ENCODE measurements around the gene UBL7. TPM values are rescaled to one million over a fixed set of nuclear protein-coding genes. Genes with fewer than 3 reads are reported as not detected.

Gene UBL7
- total RNA-seq, 4 donors from 2014 or later, result 32.2 to 74.2 (median 62.8) TPM

DNA sequence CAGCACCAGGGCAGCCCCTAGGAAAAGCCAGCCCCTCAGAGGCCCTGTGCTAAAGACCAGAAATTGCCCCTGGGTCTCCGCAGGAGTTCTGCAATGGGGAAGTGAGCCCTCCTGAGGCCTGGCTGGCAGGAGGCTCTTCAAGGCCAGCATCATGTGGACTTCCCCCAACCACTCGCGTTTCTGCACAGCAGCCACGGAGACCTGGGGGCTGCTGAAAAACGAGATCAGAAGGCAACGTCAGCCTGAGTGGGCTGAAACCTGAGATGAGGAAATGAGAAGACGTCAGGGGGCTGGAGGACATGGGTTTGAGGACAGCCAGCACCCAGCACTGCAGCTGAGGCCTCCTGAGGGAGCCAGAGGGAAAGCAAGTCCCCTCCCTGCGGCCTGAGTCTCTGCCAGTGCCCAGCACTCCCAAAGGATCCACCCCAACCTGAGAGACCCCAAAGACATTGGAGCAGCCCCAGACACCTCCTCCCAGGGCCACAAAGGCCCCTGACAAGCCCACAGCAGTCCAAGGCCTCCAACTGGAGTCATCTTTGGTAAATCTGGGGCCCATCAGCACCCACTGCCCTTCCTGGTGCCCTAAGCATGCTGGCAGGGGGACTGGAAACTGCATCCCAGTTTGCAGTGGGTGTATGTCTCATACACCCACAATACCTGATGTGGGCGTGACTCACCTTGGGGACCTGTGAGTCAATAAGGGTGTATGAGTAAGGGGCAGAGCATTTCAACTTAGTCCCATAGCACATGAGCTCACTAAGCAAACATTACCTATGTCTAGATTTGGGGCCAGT, 64.3 kb downstream of the UBL7 start:
- peaks cover 7% of the 10 kb centered on the region for H3K4me1 ChIP-seq
- no peaks in the 10 kb centered on the region for H3K36me3 ChIP-seq
- H3K27ac ChIP-seq, result no peak overlapping the region
- H3K4me3 ChIP-seq, result no peak overlapping the region
- no peaks in the 10 kb centered on the region for H3K9me3 ChIP-seq
- no peaks in the 10 kb centered on the region for H3K27me3 ChIP-seq
- 91% methylated on average over 6 of the region's 9 CpGs for WGBS
- TF ChIP-seq POLR2AphosphoS5 (IDR thresholded peaks at IDR 0.05) (no peak), EP300 (IDR thresholded peaks at IDR 0.05) (no peak), POLR2A (IDR thresholded peaks at IDR 0.05) (no peak)
- TF ChIP-seq, protein P1, sequence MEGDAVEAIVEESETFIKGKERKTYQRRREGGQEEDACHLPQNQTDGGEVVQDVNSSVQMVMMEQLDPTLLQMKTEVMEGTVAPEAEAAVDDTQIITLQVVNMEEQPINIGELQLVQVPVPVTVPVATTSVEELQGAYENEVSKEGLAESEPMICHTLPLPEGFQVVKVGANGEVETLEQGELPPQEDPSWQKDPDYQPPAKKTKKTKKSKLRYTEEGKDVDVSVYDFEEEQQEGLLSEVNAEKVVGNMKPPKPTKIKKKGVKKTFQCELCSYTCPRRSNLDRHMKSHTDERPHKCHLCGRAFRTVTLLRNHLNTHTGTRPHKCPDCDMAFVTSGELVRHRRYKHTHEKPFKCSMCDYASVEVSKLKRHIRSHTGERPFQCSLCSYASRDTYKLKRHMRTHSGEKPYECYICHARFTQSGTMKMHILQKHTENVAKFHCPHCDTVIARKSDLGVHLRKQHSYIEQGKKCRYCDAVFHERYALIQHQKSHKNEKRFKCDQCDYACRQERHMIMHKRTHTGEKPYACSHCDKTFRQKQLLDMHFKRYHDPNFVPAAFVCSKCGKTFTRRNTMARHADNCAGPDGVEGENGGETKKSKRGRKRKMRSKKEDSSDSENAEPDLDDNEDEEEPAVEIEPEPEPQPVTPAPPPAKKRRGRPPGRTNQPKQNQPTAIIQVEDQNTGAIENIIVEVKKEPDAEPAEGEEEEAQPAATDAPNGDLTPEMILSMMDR (IDR thresholded peaks at IDR 0.05), result no peak
- no peak for DNase-seq (ENCODE audit: low spot score in 2 of 2)

DNA sequence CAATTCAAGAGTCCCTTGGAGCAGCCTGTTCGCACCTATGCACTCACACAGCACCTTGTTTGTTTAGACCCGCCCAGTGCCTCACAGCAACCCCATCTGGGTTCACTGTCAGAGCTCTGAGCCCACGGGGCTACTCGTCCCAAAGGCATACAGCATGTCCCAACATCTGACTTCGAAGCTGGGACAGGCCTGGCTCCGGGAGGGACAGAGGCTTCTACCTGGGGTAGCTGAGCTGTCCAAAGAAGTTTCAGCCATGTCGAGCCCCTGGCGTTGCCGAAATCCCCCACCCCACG, 64.9 kb downstream of the UBL7 start:
- 86% methylated on average over 9 of the region's 10 CpGs for WGBS
- DNase-seq (ENCODE audit: low spot score in 2 of 2), result no peak
- Histone ChIP-seq H3K27me3 (no peaks in the 10 kb centered on the region), H3K4me3 (no peak overlapping the region), H3K9me3 (no peaks in the 10 kb centered on the region), H3K36me3 (no peaks in the 10 kb centered on the region), H3K27ac (no peak overlapping the region), H3K4me1 (peaks cover 6% of the 10 kb centered on the region)
- TF ChIP-seq EP300 (IDR thresholded peaks at IDR 0.05) (no peak), POLR2AphosphoS5 (IDR thresholded peaks at IDR 0.05) (no peak), POLR2A (IDR thresholded peaks at IDR 0.05) (no peak)
- TF ChIP-seq, protein P1 (IDR thresholded peaks at IDR 0.05), result no peak

Other genes starting within 250 kb of the UBL7 start
- gene CCDC33, start 224.8 kb downstream of the UBL7 start, total RNA-seq, result under 1 TPM in 1 of 4 donors, not detected in 3; 0.60 TPM
- gene CYP11A1, start 93.5 kb downstream of the UBL7 start, total RNA-seq, result 1 to 10 TPM in 1 of 4 donors, under 1 TPM in 2, not detected in 1; 0.47 to 1.4 (median 0.53) TPM
- gene SEMA7A, start 27.2 kb downstream of the UBL7 start, total RNA-seq, result 10 to 100 TPM; 10.1 to 31.4 (median 18.0) TPM
- 10 to 100 TPM in 1 of 4 donors, 1 to 10 TPM in 3; 6.7 to 12.3 (median 8.4) TPM for gene ARID3B, start 80.1 kb upstream of the UBL7 start, total RNA-seq
- gene CLK3, start 154.7 kb upstream of the UBL7 start, total RNA-seq, result 100 to 1,000 TPM in 3 of 4 donors, 10 to 100 TPM in 1; 93.1 to 244 (median 115) TPM
- 10 to 100 TPM; 13.0 to 52.4 (median 23.5) TPM for gene EDC3, start 234.9 kb upstream of the UBL7 start, total RNA-seq